Transverse colon (tissue), 3 donors: Measurements from ENCODE around the gene HFM1.
"Not testable (repeated sequence)": the region's sequence is repeated elsewhere in the genome, so short reads cannot be mapped to it uniquely, and the experiment has no call there.

Experiments used
- POLR2A ChIP-seq: fragments of 450-650 bp; IDR thresholded peaks from one replicate; pipeline ENCODE4 v1.6.1; 2016; ENCODE audit warnings: antibody characterized with exemption, mild to moderate bottlenecking, moderate library complexity
- POLR2AphosphoS5 ChIP-seq, 3 donors: sonication (generic); formaldehyde crosslinking; IDR thresholded peaks; one replicate each; pipeline ENCODE4 v1.6.1; 2016; ENCODE audit warnings: antibody characterized with exemption in 3 of 3

DNA sequence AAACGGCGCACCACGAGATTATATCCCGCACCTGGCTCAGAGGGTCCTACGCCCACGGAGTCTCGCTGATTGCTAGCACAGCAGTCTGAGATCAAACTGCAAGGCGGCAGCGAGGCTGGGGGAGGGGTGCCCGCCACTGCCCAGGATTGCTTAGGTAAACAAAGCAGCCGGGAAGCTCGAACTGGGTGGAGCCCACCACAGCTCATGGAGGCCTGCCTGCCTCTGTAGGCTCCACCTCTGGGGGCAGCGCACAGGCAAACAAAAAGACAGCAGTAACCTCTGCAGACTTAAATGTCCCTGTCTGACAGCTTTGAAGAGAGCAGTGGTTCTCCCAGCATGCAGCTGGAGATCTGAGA lies 117.7 kb downstream of the HFM1 start:
- TF ChIP-seq POLR2A; POLR2AphosphoS5 (IDR thresholded peaks at IDR 0.05): not testable (repeated sequence)
